ENCODE measurements around the gene SECISBP2L. TPM values are rescaled to one million over a fixed set of nuclear protein-coding genes. Genes with fewer than 3 reads are reported as not detected.

The SECISBP2L gene
- total and polyA plus RNA-seq, 9 of the 15 experiments (the other 6 are each of a cell fraction or from before 2014, with no cell fraction given) = 0.55 to 14.1 (median 10.4) TPM

GRCh38 chr15:48964898-48965297, 81.3 kb downstream of the SECISBP2L start:
- ATAC-seq (no peak), DNase-seq (ENCODE audit: extremely low read depth in 1 of 4, low spot score in 3 of 4) (no peak), FAIRE-seq (no peak)
- BruUV-seq (replicated peaks) = no TSS peak
- no peak for TF ChIP-seq HNRNPK (IDR thresholded peaks at IDR 0.05; ENCODE audit: low read depth, low read length, poor library complexity, severe bottlenecking)
- TF ChIP-seq ELF1 (tag; IDR thresholded peaks at IDR 0.05) = no peak
- no peak for TF ChIP-seq POLR3A (IDR thresholded peaks at IDR 0.05; ENCODE audit: borderline replicate concordance, extremely low read depth, insufficient read depth, insufficient read length)
- POLR2A ChIA-PET = interaction anchor here (0.7 to 3.2 kb wide), 3 partner anchors 10 to 13 kb away, joined by 3 to 12 read pairs (median 3); no protein-coding TSS in a partner anchor
- H3K4me3 ChIP-seq = no peak overlapping the region
- no peak overlapping the region for H3K27ac ChIP-seq (ENCODE audit: extremely low read depth, low read depth, low read length)
- H3K27me3 ChIP-seq (ENCODE audit: control insufficient read depth in 2 of 2, insufficient read depth in 2 of 2, low read length in 2 of 2) = peaks cover 29 to 41% of the 10 kb centered on the region in 2 experiments
- intact Hi-C loops (cut with micrococcal nuclease) = no loop called here
- H3K4me2 ChIP-seq (ENCODE audit: insufficient read depth, low read length) = no peak overlapping the region
- H3K9me3 ChIP-seq (replicated peaks; ENCODE audit: control insufficient read depth, insufficient read depth, low read depth, low read length) = no peaks in the 10 kb centered on the region
- peaks cover 4 to 12% of the 10 kb centered on the region in 2 experiments; a peak in 4 of 5 replicates for H3K4me1 ChIP-seq (replicated peaks in 1 of 2; ENCODE audit: control insufficient read depth in 2 of 2, insufficient read depth in 2 of 2, low read length in 2 of 2)
- no peaks in the 10 kb centered on the region for H3K9me1 ChIP-seq (ENCODE audit: control insufficient read depth, insufficient read depth, low read length)
- H4K20me1 ChIP-seq (replicated peaks; ENCODE audit: control insufficient read depth, insufficient read depth, low read length) = no peaks in the 10 kb centered on the region
- H3K36me3 ChIP-seq (ENCODE audit: control insufficient read depth, insufficient read depth, low read length) = no peaks in the 10 kb centered on the region
- WGBS (ENCODE audit: insufficient coverage, low coverage, missing lambda C conversion rate) = 12% methylated on average over 2 of the region's 2 CpGs
- CTCF ChIA-PET (ENCODE audit: low intra/inter-chr PET ratio) = interaction anchor here (1.9 kb wide), 1 partner anchor 103 kb away, joined by 21 read pairs; no protein-coding TSS in a partner anchor
- H2AFZ ChIP-seq (ENCODE audit: low read depth, low read length) = no peak overlapping the region
- no peaks in the 10 kb centered on the region for H3K79me2 ChIP-seq (ENCODE audit: control insufficient read depth, insufficient read depth, low read length)
- H3K9ac ChIP-seq (ENCODE audit: insufficient read depth in 1 of 2, low read depth in 2 of 2, low read length in 2 of 2) = no peak overlapping the region
- in situ Hi-C loops (cut with MboI) = loop anchor here (5.0 kb wide), 1 partner anchor 98 kb away; no protein-coding TSS in a partner anchor

GRCh38 chr15:48963524-48964113, 82.6 kb downstream of the SECISBP2L start, which contains the start of gene SHC4:
Gene SHC4, minus strand, starts transcription at chr15:48963919. Its CDS starts 904 bp downstream, at chr15:48963015.
- in situ Hi-C loops (cut with MboI) = loop anchor here (5.0 kb wide), 1 partner anchor 96 kb away; no protein-coding TSS in a partner anchor
- peaks cover 29 to 44% of the 10 kb centered on the region in 2 experiments for H3K27me3 ChIP-seq (ENCODE audit: control insufficient read depth in 2 of 2, insufficient read depth in 2 of 2, low read length in 2 of 2)
- TF ChIP-seq HDAC8 (tag; IDR thresholded peaks at IDR 0.05) (no peak), ATF7 (IDR thresholded peaks at IDR 0.05) (peak; percentile 18; the same call in 1 of the 2 replicates), HNRNPLL (IDR thresholded peaks at IDR 0.05; ENCODE audit: low read depth, low read length, poor library complexity, severe bottlenecking) (no peak), ZHX1 (conservative IDR thresholded peaks at IDR 0.05; ENCODE audit: low read length) (no peak), TRIM25 (IDR thresholded peaks at IDR 0.05; ENCODE audit: borderline replicate concordance) (no peak)

More at GRCh38 chr15:48963524-48964113, 82.6 kb downstream of the SECISBP2L start, which contains the start of gene SHC4:
- Histone ChIP-seq H3K4me3 (peak within 1 kb of the TSS; percentile 16; the same call in 1 of the 2 replicates), H3K9me1 (ENCODE audit: control insufficient read depth, insufficient read depth, low read length) (no peaks in the 10 kb centered on the region), H3K79me2 (ENCODE audit: control insufficient read depth, insufficient read depth, low read length) (no peaks in the 10 kb centered on the region), H3K27ac (ENCODE audit: extremely low read depth, low read depth, low read length) (no peak within 1 kb of the TSS), H2AFZ (ENCODE audit: low read depth, low read length) (peak within 1 kb of the TSS; percentile 60), H3K36me3 (ENCODE audit: control insufficient read depth, insufficient read depth, low read length) (no peaks in the 10 kb centered on the region), H3K4me1 (replicated peaks in 1 of 2; ENCODE audit: control insufficient read depth in 2 of 2, insufficient read depth in 2 of 2, low read length in 2 of 2) (peaks cover 4 to 12% of the 10 kb centered on the region in 2 experiments; a peak in 4 of 5 replicates), H4K20me1 (replicated peaks; ENCODE audit: control insufficient read depth, insufficient read depth, low read length) (no peaks in the 10 kb centered on the region), H3K9ac (ENCODE audit: insufficient read depth in 1 of 2, low read depth in 2 of 2, low read length in 2 of 2) (peak within 1 kb of the TSS in 1 of 2 experiments; percentile 64; a peak in 2 of 4 replicates), H3K9me3 (replicated peaks; ENCODE audit: control insufficient read depth, insufficient read depth, low read depth, low read length) (no peaks in the 10 kb centered on the region), H3K4me2 (ENCODE audit: insufficient read depth, low read length) (peak within 1 kb of the TSS; percentile 66)
- ATAC-seq (peak; percentile 60), DNase-seq (ENCODE audit: extremely low read depth in 1 of 4, low spot score in 3 of 4) (peak; percentile 42 to 61 (median 54)), FAIRE-seq (peak; percentile 6)
- no TSS peak for BruUV-seq (replicated peaks)
- POLR2A ChIA-PET = interaction anchor here (0.7 to 3.2 kb wide), 2 partner anchors 12 to 439 kb away, joined by 3 to 12 read pairs; no protein-coding TSS in a partner anchor
- intact Hi-C loops (cut with micrococcal nuclease) = no loop called here
- CTCF ChIA-PET (ENCODE audit: low intra/inter-chr PET ratio) = interaction anchor here (1.0 kb wide), 1 partner anchor 102 kb away, joined by 3 read pairs; no protein-coding TSS in a partner anchor
- WGBS (ENCODE audit: insufficient coverage, low coverage, missing lambda C conversion rate) = 2% methylated on average over 16 of the region's 16 CpGs
